Prostate gland (tissue), 2 donors: ENCODE measurements around the gene PARP8.

Experiments used
- POLR2A ChIP-seq: fragments of 450-650 bp; IDR thresholded peaks from one replicate; pipeline ENCODE4 v1.6.1; 2016; ENCODE audit warnings: antibody characterized with exemption, mild to moderate bottlenecking
- POLR2AphosphoS5 ChIP-seq: sonication (generic); formaldehyde crosslinking; IDR thresholded peaks from one replicate; pipeline ENCODE4 v1.6.1; 2017; ENCODE audit warnings: antibody characterized with exemption
- TF ChIP-seq, protein P1 (sequence below), 4 experiments: fragments of 200-600 bp in 2 of 4; fragments of 450-650 bp in 2 of 4; sonication (generic) in 2 of 4; IDR thresholded peaks; 1 replicate in 3 of 4; 2 replicates in 1 of 4; pipeline ENCODE4 v1.5.1; 2016 to 2019; ENCODE audit warnings: antibody characterized with exemption in 4 of 4, mild to moderate bottlenecking in 2 of 4, moderate library complexity in 2 of 4

GRCh38 chr5:50647726-50648125 is 18.7 kb upstream of the PARP8 start:
- TF ChIP-seq, protein P1, sequence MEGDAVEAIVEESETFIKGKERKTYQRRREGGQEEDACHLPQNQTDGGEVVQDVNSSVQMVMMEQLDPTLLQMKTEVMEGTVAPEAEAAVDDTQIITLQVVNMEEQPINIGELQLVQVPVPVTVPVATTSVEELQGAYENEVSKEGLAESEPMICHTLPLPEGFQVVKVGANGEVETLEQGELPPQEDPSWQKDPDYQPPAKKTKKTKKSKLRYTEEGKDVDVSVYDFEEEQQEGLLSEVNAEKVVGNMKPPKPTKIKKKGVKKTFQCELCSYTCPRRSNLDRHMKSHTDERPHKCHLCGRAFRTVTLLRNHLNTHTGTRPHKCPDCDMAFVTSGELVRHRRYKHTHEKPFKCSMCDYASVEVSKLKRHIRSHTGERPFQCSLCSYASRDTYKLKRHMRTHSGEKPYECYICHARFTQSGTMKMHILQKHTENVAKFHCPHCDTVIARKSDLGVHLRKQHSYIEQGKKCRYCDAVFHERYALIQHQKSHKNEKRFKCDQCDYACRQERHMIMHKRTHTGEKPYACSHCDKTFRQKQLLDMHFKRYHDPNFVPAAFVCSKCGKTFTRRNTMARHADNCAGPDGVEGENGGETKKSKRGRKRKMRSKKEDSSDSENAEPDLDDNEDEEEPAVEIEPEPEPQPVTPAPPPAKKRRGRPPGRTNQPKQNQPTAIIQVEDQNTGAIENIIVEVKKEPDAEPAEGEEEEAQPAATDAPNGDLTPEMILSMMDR (IDR thresholded peaks at IDR 0.05): no peak
- TF ChIP-seq POLR2A (no peak), POLR2AphosphoS5 (no peak)
